Endothelial cell of umbilical vein (primary cell): ENCODE data around the gene ANKRD12. TPM values are rescaled to one million over a fixed set of nuclear protein-coding genes. Genes with fewer than 3 reads are reported as not detected.

ENCODE experiments used
- BruUV-seq: library from RNA; stranded (reverse); fragments of 400-500 nt; replicated peaks from 2 replicates; lab custom pipeline; 2021; lab: Mats Ljungman, UMichigan
- CTCF ChIA-PET: fragments of 300-600, 350-600 bp; sonication (Branson Sonifier 250); formaldehyde crosslinking; loops from one replicate; lab custom pipeline; 2021; ENCODE audit warnings: antibody characterized with exemption, inconsistent platforms; lab: Charles Lee
- POLR2A ChIA-PET: fragments of 300-600, 350-600 bp; sonication (Branson Sonifier 250); formaldehyde crosslinking; loops from one replicate; lab custom pipeline; 2021; ENCODE audit warnings: antibody characterized with exemption, inconsistent platforms; lab: Charles Lee
- DNase-seq: peaks from one replicate; pipeline ENCODE4 v3.0.0-alpha.2; 2011; ENCODE audit warnings: low read depth, low spot score
- FAIRE-seq: peaks from 2 replicates; lab custom pipeline; 2011; peaks lifted over from hg19 to GRCh38; lab: Jason Lieb, UNC
- H2AFZ ChIP-seq: 2 replicates; pipeline ENCODE4 v1.6.0; 2012; ENCODE audit warnings: low read depth, low read length, control low read depth, inconsistent platforms
- H3K27ac ChIP-seq: 2 replicates; pipeline ENCODE4 v1.5.1; 2011; ENCODE audit warnings: low read depth, mild to moderate bottlenecking, control low read depth, low read length, moderate library complexity; ENCODE audit not compliant: insufficient read depth
- H3K27me3 ChIP-seq, 2 experiments: 2 replicates each; pipeline versions ENCODE4 v1.6.0 to v1.6.1; 2011; ENCODE audit warnings: low read length in 2 of 2, mixed read lengths in 1 of 2; ENCODE audit not compliant: control insufficient read depth in 2 of 2, insufficient read depth in 2 of 2
- H3K36me3 ChIP-seq, 2 experiments: 2 replicates in 1 of 2; 3 replicates in 1 of 2; pipeline ENCODE4 v1.5.1; 2011; ENCODE audit warnings: low read length in 2 of 2, mild to moderate bottlenecking in 1 of 2, moderate library complexity in 1 of 2; ENCODE audit not compliant: control insufficient read depth in 2 of 2, insufficient read depth in 2 of 2; ENCODE audit errors: extremely low read depth in 1 of 2
- H3K4me1 ChIP-seq: 3 replicates; pipeline ENCODE4 v1.5.1; 2011; ENCODE audit warnings: mild to moderate bottlenecking, low read length; ENCODE audit not compliant: control insufficient read depth, insufficient read depth; ENCODE audit errors: extremely low read depth
- H3K4me2 ChIP-seq: 2 replicates; pipeline ENCODE4 v1.6.1; 2011; ENCODE audit warnings: low read length, control low read depth, mixed read lengths; ENCODE audit not compliant: insufficient read depth
- H3K4me3 ChIP-seq, 3 experiments: fragments of 200-600 bp in 1 of 3; sonication (generic), shearing (Covaris generic) in 1 of 3; replicated peaks in 1 of 3; 2 replicates each; pipeline ENCODE4 v1.5.1; 2011 to 2016; ENCODE audit warnings: control low read depth in 3 of 3, low read length in 3 of 3, mild to moderate bottlenecking in 2 of 3, inconsistent platforms in 1 of 3, low read depth in 1 of 3, moderate library complexity in 1 of 3; ENCODE audit not compliant: insufficient read depth in 1 of 3
- H3K79me2 ChIP-seq: 2 replicates; pipeline ENCODE4 v1.6.0; 2012; ENCODE audit warnings: low read length, inconsistent platforms; ENCODE audit not compliant: control insufficient read depth, insufficient read depth
- H3K9ac ChIP-seq: replicated peaks from 2 replicates; pipeline ENCODE3; 2011; ENCODE audit warnings: low read length, control low read depth; ENCODE audit not compliant: insufficient read depth; ENCODE audit errors: extremely low read depth
- H3K9me1 ChIP-seq: replicated peaks from 3 replicates; pipeline ENCODE4 v1.6.0; 2011; ENCODE audit warnings: mild to moderate bottlenecking, low read length; ENCODE audit not compliant: control insufficient read depth, insufficient read depth; ENCODE audit errors: extremely low read depth
- H3K9me3 ChIP-seq: replicated peaks from 2 replicates; pipeline ENCODE4 v1.5.1; 2012; ENCODE audit warnings: low read length, inconsistent platforms; ENCODE audit not compliant: control insufficient read depth, insufficient read depth
- H4K20me1 ChIP-seq: replicated peaks from 2 replicates; pipeline ENCODE3; 2011; ENCODE audit warnings: mild to moderate bottlenecking, low read length; ENCODE audit not compliant: control insufficient read depth, insufficient read depth; ENCODE audit errors: extremely low read depth
- CTCF ChIP-seq, 2 donors: IDR thresholded peaks; 1 replicate in 1 of 2; 2 replicates in 1 of 2; pipeline ENCODE4 v1.5.1; 2011; ENCODE audit warnings: low read length in 2 of 2, mild to moderate bottlenecking in 2 of 2, moderate library complexity in 2 of 2, control low read depth in 1 of 2, inconsistent platforms in 1 of 2, low read depth in 1 of 2; ENCODE audit not compliant: insufficient read depth in 1 of 2; ENCODE audit errors: extremely low read depth in 1 of 2
- EZH2 ChIP-seq: IDR thresholded peaks from 2 replicates; pipeline ENCODE4 v1.6.1; 2012; ENCODE audit warnings: borderline replicate concordance, low read depth, mild to moderate bottlenecking, moderate library complexity, low read length, inconsistent platforms; ENCODE audit not compliant: severe bottlenecking
- FOS ChIP-seq: IDR thresholded peaks from 2 replicates; pipeline ENCODE4 v1.6.1; 2011; ENCODE audit warnings: mild to moderate bottlenecking, low read length, moderate library complexity, borderline replicate concordance; ENCODE audit not compliant: insufficient read depth
- GATA2 ChIP-seq: IDR thresholded peaks from 2 replicates; pipeline ENCODE4 v1.7.0; 2011; ENCODE audit warnings: low read depth, mild to moderate bottlenecking, moderate library complexity, mixed read lengths, low read length; ENCODE audit not compliant: insufficient read length, insufficient read depth
- JUN ChIP-seq: IDR thresholded peaks from 2 replicates; pipeline ENCODE4 v1.6.1; 2011; ENCODE audit warnings: borderline replicate concordance, low read depth; ENCODE audit not compliant: insufficient read length, insufficient read depth
- MAX ChIP-seq: IDR thresholded peaks from 2 replicates; pipeline ENCODE4 v1.6.1; 2011; ENCODE audit not compliant: insufficient read depth, insufficient read length
- MYC ChIP-seq: IDR thresholded peaks from one replicate; pipeline ENCODE4 v1.6.1; 2011; ENCODE audit warnings: mild to moderate bottlenecking, low read depth, low read length
- POLR2A ChIP-seq: IDR thresholded peaks from 2 replicates; pipeline ENCODE4 v1.6.1; 2012; ENCODE audit warnings: low read depth, mild to moderate bottlenecking, control low read depth, low read length
- POLR2AphosphoS5 ChIP-seq: IDR thresholded peaks from 2 replicates; pipeline ENCODE4 v1.6.1; 2012; ENCODE audit warnings: low read depth, mild to moderate bottlenecking, control low read depth, low read length, moderate library complexity; ENCODE audit not compliant: insufficient read depth
- dilution Hi-C: fragments of 300-500 bp; cut with MboI; formaldehyde crosslinking; loops from one replicate; pipeline ENCODE4 v1.15.0; 2019; ENCODE audit warnings: low sequenced_read_pairs; ENCODE audit not compliant: extremely low pct_ligation_motif_present
- intact Hi-C: fragments of 100-400 bp; cut with micrococcal nuclease; formaldehyde crosslinking; loops from one replicate; pipeline ENCODE4 v1.10.0; 2022
- polyA plus RNA-seq, 4 experiments: library from polyadenylated mRNA; depleted of rRNA in 3 of 4; stranded (reverse) in 3 of 4; unstranded in 1 of 4; fragments of >200 nt; gene quantifications; 2 replicates each; pipeline versions ENCODE4 v1.2.1 to v1.2.3, GENCODE V29; 2011 to 2012; ENCODE audit warnings: missing spikeins in 1 of 4
- total RNA-seq: library from RNA; stranded (reverse); gene quantifications from 2 replicates; pipeline ENCODE4 v1.2.3, GENCODE V29; 2021

The ANKRD12 gene
- total and polyA plus RNA-seq, 2 donors (not counting 3 experiments of a cell fraction or from before 2014, with no cell fraction given): 1.5 to 25.4 TPM

GRCh38 chr18:9201224-9201623, 64.6 kb downstream of the ANKRD12 start:
- peaks cover 4% of the 10 kb centered on the region for H3K9me1 ChIP-seq
- POLR2A ChIA-PET: no interaction called here
- CTCF ChIA-PET: interaction anchor here (1.0 to 1.4 kb wide), 2 partner anchors 13 to 133 kb away, joined by 3 to 7 read pairs; partner anchors contain the start of gene TWSG1
- no TSS peak for BruUV-seq
- H3K4me1 ChIP-seq: no peaks in the 10 kb centered on the region
- DNase-seq (no peak), FAIRE-seq (no peak)
- intact Hi-C loops: no loop called here
- H3K79me2 ChIP-seq: no peaks in the 10 kb centered on the region
- H3K9me3 ChIP-seq: no peaks in the 10 kb centered on the region
- H3K9ac ChIP-seq: no peak overlapping the region
- TF ChIP-seq GATA2 (no peak), FOS (no peak), MYC (no peak), POLR2AphosphoS5 (no peak), EZH2 (no peak), MAX (no peak), POLR2A (no peak), JUN (no peak), CTCF (IDR thresholded peaks at IDR 0.05; ENCODE audit: extremely low read depth in 1 of 2, insufficient read depth in 1 of 2, low read depth in 1 of 2, low read length in 2 of 2) (no peak)
- no peaks in the 10 kb centered on the region for H3K27me3 ChIP-seq
- no peak overlapping the region for H3K27ac ChIP-seq
- H4K20me1 ChIP-seq: no peaks in the 10 kb centered on the region
- no peak overlapping the region for H3K4me3 ChIP-seq
- H3K36me3 ChIP-seq: no peaks in the 10 kb centered on the region
- H2AFZ ChIP-seq: no peak overlapping the region
- dilution Hi-C loops: no loop called here
- no peak overlapping the region for H3K4me2 ChIP-seq
